ENCODE measurements around the gene SCAF1.

DNA sequence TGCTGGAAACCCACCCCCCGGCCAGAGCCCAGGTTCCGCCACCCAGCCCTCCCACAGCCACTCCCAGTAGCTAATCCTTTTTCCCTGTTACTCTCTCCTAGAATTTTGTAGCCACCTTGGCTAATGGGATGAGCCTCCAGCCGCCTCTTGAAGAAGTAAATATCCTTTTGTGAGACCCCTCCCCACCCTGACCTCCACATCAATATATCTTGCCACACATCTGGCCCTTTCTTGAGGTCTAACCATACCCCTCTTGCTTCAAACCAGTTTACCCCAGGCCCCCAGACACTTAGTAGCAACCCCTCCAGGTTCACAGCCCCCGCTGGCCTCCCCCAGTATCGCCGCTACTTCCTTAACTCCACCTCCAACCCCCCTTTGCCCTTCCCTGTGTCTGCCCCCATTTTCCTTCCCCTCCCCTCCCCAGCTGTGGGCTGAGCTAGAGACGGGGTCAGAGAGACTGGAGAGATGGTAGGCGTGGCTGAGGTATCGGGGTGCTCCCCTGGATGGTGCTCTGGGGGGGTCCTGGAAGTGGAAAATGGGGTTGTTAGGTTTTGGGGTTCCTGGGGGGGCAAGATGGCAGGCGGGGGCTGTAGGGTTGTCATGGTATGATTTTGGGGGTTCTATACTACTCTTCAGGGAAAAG is 37.9 kb downstream of the SCAF1 start:
- TF ChIP-seq, protein P1, sequence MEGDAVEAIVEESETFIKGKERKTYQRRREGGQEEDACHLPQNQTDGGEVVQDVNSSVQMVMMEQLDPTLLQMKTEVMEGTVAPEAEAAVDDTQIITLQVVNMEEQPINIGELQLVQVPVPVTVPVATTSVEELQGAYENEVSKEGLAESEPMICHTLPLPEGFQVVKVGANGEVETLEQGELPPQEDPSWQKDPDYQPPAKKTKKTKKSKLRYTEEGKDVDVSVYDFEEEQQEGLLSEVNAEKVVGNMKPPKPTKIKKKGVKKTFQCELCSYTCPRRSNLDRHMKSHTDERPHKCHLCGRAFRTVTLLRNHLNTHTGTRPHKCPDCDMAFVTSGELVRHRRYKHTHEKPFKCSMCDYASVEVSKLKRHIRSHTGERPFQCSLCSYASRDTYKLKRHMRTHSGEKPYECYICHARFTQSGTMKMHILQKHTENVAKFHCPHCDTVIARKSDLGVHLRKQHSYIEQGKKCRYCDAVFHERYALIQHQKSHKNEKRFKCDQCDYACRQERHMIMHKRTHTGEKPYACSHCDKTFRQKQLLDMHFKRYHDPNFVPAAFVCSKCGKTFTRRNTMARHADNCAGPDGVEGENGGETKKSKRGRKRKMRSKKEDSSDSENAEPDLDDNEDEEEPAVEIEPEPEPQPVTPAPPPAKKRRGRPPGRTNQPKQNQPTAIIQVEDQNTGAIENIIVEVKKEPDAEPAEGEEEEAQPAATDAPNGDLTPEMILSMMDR (conservative IDR thresholded peaks at IDR 0.05; ENCODE audit: low read depth in 2 of 2), result no peak
- TF ChIP-seq POLR2AphosphoS5 (IDR thresholded peaks at IDR 0.05; ENCODE audit: low read depth), result no peak

All from GM23338 (cell line).